ENCODE results near the gene PODN.

GRCh38 chr1:53123453-53124140 is 61.6 kb downstream of the PODN start:
- no peak for TF ChIP-seq CTCF (IDR thresholded peaks at IDR 0.05)
- no peak for TF ChIP-seq POLR2A (IDR thresholded peaks at IDR 0.05)

Measured in body of pancreas (tissue), 4 donors.